Smooth muscle cell (in vitro differentiated cells): Measurements from ENCODE around the gene LCLAT1. TPM values are rescaled to one million over a fixed set of nuclear protein-coding genes. Genes with fewer than 3 reads are reported as not detected.

ENCODE experiments used
- DNase-seq: peaks from one replicate; lab custom pipeline; 2025; ENCODE audit not compliant: unreplicated experiment; lab: John Stamatoyannopoulos, UW
- H2AFZ ChIP-seq: fragments of 200-600 bp; sonication (generic); 2 replicates; pipeline ENCODE4 v1.6.0; 2016; ENCODE audit warnings: antibody characterized with exemption, low read depth, mild to moderate bottlenecking
- H3F3A ChIP-seq: fragments of 200-600 bp; sonication (generic); 2 replicates; pipeline ENCODE4 v1.6.0; 2017; ENCODE audit warnings: antibody characterized with exemption, low read depth
- H3K27ac ChIP-seq: fragments of 200-600 bp; sonication (generic); 2 replicates; pipeline ENCODE4 v1.5.1; 2016; ENCODE audit warnings: low read depth, mild to moderate bottlenecking
- H3K27me3 ChIP-seq: fragments of 200-600 bp; sonication (generic); 2 replicates; pipeline ENCODE4 v1.6.1; 2016; ENCODE audit warnings: low read depth, mild to moderate bottlenecking
- H3K36me3 ChIP-seq: fragments of 200-600 bp; sonication (generic); 2 replicates; pipeline ENCODE4 v1.5.1; 2016; ENCODE audit warnings: low read depth
- H3K4me1 ChIP-seq: fragments of 200-600 bp; sonication (generic); 2 replicates; pipeline ENCODE4 v1.5.1; 2016; ENCODE audit warnings: low read depth
- H3K4me2 ChIP-seq: fragments of 200-600 bp; sonication (generic); 2 replicates; pipeline ENCODE4 v1.6.0; 2016; ENCODE audit warnings: mild to moderate bottlenecking
- H3K4me3 ChIP-seq: fragments of 200-600 bp; sonication (generic); 2 replicates; pipeline ENCODE4 v1.5.1; 2016; ENCODE audit warnings: mild to moderate bottlenecking
- H3K79me2 ChIP-seq: fragments of 200-600 bp; sonication (generic); 2 replicates; pipeline ENCODE4 v1.6.0; 2016; ENCODE audit warnings: low read depth, mild to moderate bottlenecking
- H3K9ac ChIP-seq: fragments of 200-600 bp; sonication (generic); 2 replicates; pipeline ENCODE4 v1.6.0; 2016; ENCODE audit warnings: low read depth
- H3K9me3 ChIP-seq: fragments of 200-600 bp; sonication (generic); replicated peaks from 2 replicates; pipeline ENCODE4 v1.5.1; 2016; ENCODE audit warnings: low read depth
- H4K20me1 ChIP-seq: fragments of 200-600 bp; sonication (generic); 2 replicates; pipeline ENCODE4 v1.6.0; 2016; ENCODE audit warnings: low read depth
- CTCF ChIP-seq: fragments of 200-600 bp; sonication (generic); IDR thresholded peaks from 2 replicates; pipeline ENCODE4 v1.5.1; 2017; ENCODE audit warnings: borderline replicate concordance, mild to moderate bottlenecking, antibody characterized with exemption; ENCODE audit not compliant: insufficient read depth, poor library complexity, severe bottlenecking
- WGBS: methylation state at CpG from one replicate; pipeline ENCODE4 v1.1.7; 2016; ENCODE audit warnings: low lambda C conversion rate; 5-methylcytosine and 5-hydroxymethylcytosine counted together
- polyA plus RNA-seq: library from polyadenylated mRNA; unstranded; fragments of >200 nt; fragmentation: Nextera tagmentation; extraction: Ambion mirVana; gene quantifications from 2 replicates; pipeline ENCODE4 v1.2.1, GENCODE V29; 2016
- total RNA-seq: library from RNA; depleted of rRNA; stranded (reverse); fragments of >200 nt; gene quantifications from 2 replicates; pipeline ENCODE4 v1.2.3, GENCODE V29; 2014

The LCLAT1 gene
- total and polyA plus RNA-seq, 2 experiments from 2014 or later: 2.6 to 11.7 TPM

GRCh38 chr2:30625276-30625675 lies 178.2 kb downstream of the LCLAT1 start:
- H3K79me2 ChIP-seq: no peaks in the 10 kb centered on the region
- TF ChIP-seq CTCF: no peak
- H3K9me3 ChIP-seq: no peaks in the 10 kb centered on the region
- no peaks in the 10 kb centered on the region for H3K27me3 ChIP-seq
- DNase-seq: no peak
- no peak overlapping the region for H2AFZ ChIP-seq
- no peaks in the 10 kb centered on the region for H3K4me1 ChIP-seq
- no peaks in the 10 kb centered on the region for H3K36me3 ChIP-seq
- H3K4me2 ChIP-seq: no peak overlapping the region
- no peak overlapping the region for H3K4me3 ChIP-seq
- no peak overlapping the region for H3K27ac ChIP-seq
- no peaks in the 10 kb centered on the region for H4K20me1 ChIP-seq
- no peaks in the 10 kb centered on the region for H3F3A ChIP-seq
- no peak overlapping the region for H3K9ac ChIP-seq

GRCh38 chr2:30625701-30626100 lies 178.7 kb downstream of the LCLAT1 start:
- Histone ChIP-seq H4K20me1 (no peaks in the 10 kb centered on the region), H3K4me1 (no peaks in the 10 kb centered on the region), H3K27me3 (no peaks in the 10 kb centered on the region), H3K9ac (no peak overlapping the region), H3K36me3 (no peaks in the 10 kb centered on the region), H3K4me2 (peak overlapping the region; percentile 33), H3K4me3 (no peak overlapping the region), H3K27ac (no peak overlapping the region), H3F3A (no peaks in the 10 kb centered on the region), H3K9me3 (no peaks in the 10 kb centered on the region), H2AFZ (no peak overlapping the region), H3K79me2 (no peaks in the 10 kb centered on the region)
- no peak for DNase-seq
- no peak for TF ChIP-seq CTCF
- 39% methylated on average over 3 of the region's 3 CpGs for whole genome bisulfite sequencing

- Histone ChIP-seq H3K4me1 (no peaks in the 10 kb centered on the region), H3K79me2 (no peaks in the 10 kb centered on the region), H3K4me3 (no peak overlapping the region), H3K27me3 (no peaks in the 10 kb centered on the region), H3K9ac (no peak overlapping the region), H3K27ac (no peak overlapping the region), H4K20me1 (no peaks in the 10 kb centered on the region), H3K4me2 (no peak overlapping the region), H3K9me3 (no peaks in the 10 kb centered on the region), H3K36me3 (no peaks in the 10 kb centered on the region), H3F3A (no peaks in the 10 kb centered on the region), H2AFZ (no peak overlapping the region)
- WGBS: 38% methylated on average over 2 of the region's 2 CpGs
- no peak for DNase-seq
- no peak for TF ChIP-seq CTCF
Observed at GRCh38 chr2:30626397-30626796, 179.4 kb downstream of the LCLAT1 start.

GRCh38 chr2:30627151-30627550 lies 180.1 kb downstream of the LCLAT1 start:
- H3K4me2 ChIP-seq: no peak overlapping the region
- no peak overlapping the region for H2AFZ ChIP-seq
- no peaks in the 10 kb centered on the region for H3K9me3 ChIP-seq
- H3K27me3 ChIP-seq: no peaks in the 10 kb centered on the region
- no peaks in the 10 kb centered on the region for H3K79me2 ChIP-seq
- no peaks in the 10 kb centered on the region for H3K4me1 ChIP-seq
- 96% methylated on average over 8 of the region's 8 CpGs for WGBS
- H3K9ac ChIP-seq: no peak overlapping the region
- no peaks in the 10 kb centered on the region for H3F3A ChIP-seq
- no peak for DNase-seq
- H3K36me3 ChIP-seq: no peaks in the 10 kb centered on the region
- H3K4me3 ChIP-seq: no peak overlapping the region
- no peaks in the 10 kb centered on the region for H4K20me1 ChIP-seq
- TF ChIP-seq CTCF: no peak
- H3K27ac ChIP-seq: no peak overlapping the region
